Measurements from ENCODE around the gene ZNF775.

The ZNF775 gene

GRCh38 chr7:150444674-150445365 lies 65.7 kb downstream of the ZNF775 start:
- DNase-seq = no peak

GRCh38 chr7:150446288-150446938 lies 67.3 kb downstream of the ZNF775 start:
- DNase-seq = peak; percentile 49
